NCI-H128 (cell line): ENCODE measurements around the gene TNIP1.

Experiments used
- DNase-seq: peaks from one replicate; lab custom pipeline; 2025; ENCODE audit not compliant: unreplicated experiment; lab: John Stamatoyannopoulos, UW

TNIP1 gene

GRCh38 chr5:151085517-151086041 lies 4.7 kb upstream of the TNIP1 start:
- DNase-seq: no peak

- no peak for DNase-seq
These were observed 3.5 kb upstream of the TNIP1 start for GRCh38 chr5:151084363-151084762.

GRCh38 chr5:151083081-151083676 lies 2.3 kb upstream of the TNIP1 start:
- DNase-seq: no peak

GRCh38 chr5:151082282-151082902 lies 1.6 kb upstream of the TNIP1 start:
- no peak for DNase-seq

- no peak for DNase-seq
These were observed 822 bp upstream of the TNIP1 start for GRCh38 chr5:151081431-151082281.

- no peak for DNase-seq
These were observed 809 bp downstream of the TNIP1 start for GRCh38 chr5:151079838-151080612.

- no peak for DNase-seq
These were observed 2.2 kb downstream of the TNIP1 start for GRCh38 chr5:151078490-151079262.

GRCh38 chr5:151077967-151078366 lies 2.9 kb downstream of the TNIP1 start:
- no peak for DNase-seq

GRCh38 chr5:151077419-151077818 lies 3.4 kb downstream of the TNIP1 start:
- no peak for DNase-seq

GRCh38 chr5:151076616-151077015 lies 4.2 kb downstream of the TNIP1 start:
- DNase-seq: no peak

- DNase-seq: no peak
These were observed 5.0 kb downstream of the TNIP1 start for GRCh38 chr5:151075698-151076331.

- no peak for DNase-seq
These were observed 6.3 kb downstream of the TNIP1 start for GRCh38 chr5:151074557-151074956.

- no peak for DNase-seq
These were observed 7.6 kb downstream of the TNIP1 start for GRCh38 chr5:151073280-151073679.

- no peak for DNase-seq
These were observed 8.2 kb downstream of the TNIP1 start for GRCh38 chr5:151072630-151073025.

- DNase-seq: no peak
These were observed 8.8 kb downstream of the TNIP1 start for GRCh38 chr5:151071848-151072629.

GRCh38 chr5:151071021-151071420 lies 9.8 kb downstream of the TNIP1 start:
- DNase-seq: no peak

- no peak for DNase-seq
These were observed 10.4 kb downstream of the TNIP1 start for GRCh38 chr5:151070449-151070848.

GRCh38 chr5:151068433-151069197 lies 12.2 kb downstream of the TNIP1 start:
- DNase-seq: no peak
